Activated CD4-positive, alpha-beta T cell treated with anti-CD3 and anti-CD28 coated beads, Interleukin-2, amount 50 U/mL, for 1 hour (primary cell): ENCODE results near the gene NPC1.
"Not testable (repeated sequence)": the region's sequence is repeated elsewhere in the genome, so short reads cannot be mapped to it uniquely, and the experiment has no call there.

Source experiments
- DNase-seq: peaks from one replicate; pipeline ENCODE4 v3.0.0-alpha.2; 2020

Gene NPC1

DNA sequence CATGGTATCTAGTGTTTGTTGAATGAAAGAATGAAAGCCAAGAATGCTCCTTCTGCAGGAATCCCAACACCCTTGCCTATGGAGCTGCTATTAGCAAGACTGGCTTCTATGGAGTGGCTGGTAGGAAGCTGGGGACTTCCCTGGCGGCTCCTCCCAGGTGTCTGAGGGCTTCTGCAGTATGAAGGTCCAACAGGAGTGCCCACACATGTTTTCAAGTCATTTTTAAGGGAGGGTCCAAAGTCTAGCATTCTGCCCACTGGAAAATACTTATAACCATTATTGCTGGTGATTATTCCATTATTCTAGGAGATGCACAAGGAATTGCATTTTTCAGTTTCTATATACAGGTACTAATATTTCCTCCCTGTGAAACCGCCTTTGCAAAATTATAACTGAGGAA, 21.9 kb upstream of the NPC1 start:
- no peak for DNase-seq

DNA sequence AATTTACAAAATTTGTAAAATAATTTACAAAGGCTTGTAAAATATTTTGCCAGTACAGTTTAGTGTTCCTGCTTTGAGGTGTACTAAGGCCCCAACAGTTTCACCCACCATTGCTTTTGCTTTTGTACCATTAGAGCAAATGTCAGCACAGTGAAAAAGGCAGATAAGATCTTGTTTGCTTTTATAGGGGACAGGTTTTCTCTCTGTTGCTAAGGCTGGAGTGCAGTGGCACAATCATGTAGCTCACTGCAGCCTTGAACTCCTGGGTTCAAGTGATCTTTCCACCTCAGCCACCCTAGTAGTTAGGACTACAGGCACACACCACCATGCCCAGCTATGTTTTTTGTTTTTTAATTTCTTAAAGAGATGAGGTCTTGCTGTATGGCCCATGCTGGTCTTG, 19.6 kb upstream of the NPC1 start:
- no peak for DNase-seq

DNA sequence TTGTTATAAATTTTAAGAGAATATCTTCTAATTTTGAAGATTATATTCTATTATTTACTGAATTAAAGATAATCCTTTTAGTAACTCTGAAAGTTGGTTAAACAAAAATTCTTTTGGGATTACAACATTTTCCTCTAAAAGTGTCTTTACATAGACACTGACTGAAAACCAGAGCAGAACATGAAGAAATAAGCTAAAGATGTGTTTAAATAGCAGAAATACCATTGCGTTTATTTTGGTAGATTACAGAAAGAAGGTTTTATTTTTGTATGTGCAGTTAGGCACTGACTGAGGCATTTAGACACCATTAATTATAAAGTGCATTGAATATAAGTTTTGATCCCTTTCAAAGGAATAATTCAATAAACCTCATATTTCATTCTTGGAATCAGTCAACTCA, 13.5 kb upstream of the NPC1 start:
- DNase-seq: no peak

DNA sequence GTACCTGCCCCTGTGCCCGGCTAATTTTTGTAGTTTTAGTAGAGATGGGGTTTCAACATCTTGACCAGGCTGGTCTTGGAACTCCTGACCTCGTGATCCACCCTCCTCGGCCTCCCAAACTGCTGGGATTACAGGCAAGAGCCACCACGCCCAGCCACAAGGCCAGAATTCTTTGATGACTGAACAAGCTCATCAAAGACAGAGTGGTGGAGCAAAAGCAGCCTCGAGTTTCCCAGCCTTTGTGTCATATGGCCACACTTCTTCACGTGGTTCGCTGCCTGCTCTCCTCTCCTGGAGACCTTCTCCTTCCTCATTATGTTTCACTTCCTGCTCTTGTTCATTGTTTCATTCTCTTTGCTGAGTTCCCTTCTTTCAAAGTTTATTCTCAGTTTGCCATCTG, 9.9 kb upstream of the NPC1 start:
- DNase-seq: no peak

DNA sequence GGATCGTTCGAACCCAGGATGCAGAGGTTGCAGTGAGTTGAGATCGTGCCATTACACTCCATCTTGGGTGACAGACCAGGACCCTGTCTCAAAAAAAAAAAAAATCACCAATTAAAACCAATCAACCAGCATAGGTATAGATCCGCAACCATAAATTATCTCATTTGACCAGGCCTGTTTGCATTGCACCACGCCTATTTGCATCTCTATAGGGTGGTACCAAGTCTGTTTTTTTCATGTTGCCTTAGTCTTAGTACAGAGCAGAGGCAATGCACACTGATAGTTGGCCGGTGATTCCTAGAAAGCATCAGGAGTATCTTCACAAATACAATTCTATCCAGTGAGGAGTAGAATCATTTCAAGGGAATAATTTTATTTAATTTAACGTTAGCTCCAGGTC, 9.3 kb upstream of the NPC1 start:
- no peak for DNase-seq

DNA sequence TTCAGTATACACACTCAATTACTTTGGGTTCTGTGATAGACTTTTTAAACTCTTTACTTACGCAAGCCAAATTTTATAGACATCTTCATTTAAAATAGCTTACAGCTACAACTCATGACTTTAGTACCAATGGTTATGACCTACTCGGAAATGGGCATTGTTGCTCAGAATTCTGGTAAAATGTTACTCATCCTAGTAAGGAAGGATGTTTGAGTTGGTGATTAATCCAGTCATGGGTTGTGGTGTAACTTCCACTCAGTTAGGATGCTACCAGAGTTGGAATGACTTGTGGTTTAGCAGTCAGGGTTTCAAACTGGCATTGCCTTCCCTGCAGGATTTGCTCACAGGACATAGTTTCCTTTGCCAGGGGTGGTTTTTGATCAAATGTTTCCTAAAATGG, 7.4 kb upstream of the NPC1 start:
- no peak for DNase-seq

DNA sequence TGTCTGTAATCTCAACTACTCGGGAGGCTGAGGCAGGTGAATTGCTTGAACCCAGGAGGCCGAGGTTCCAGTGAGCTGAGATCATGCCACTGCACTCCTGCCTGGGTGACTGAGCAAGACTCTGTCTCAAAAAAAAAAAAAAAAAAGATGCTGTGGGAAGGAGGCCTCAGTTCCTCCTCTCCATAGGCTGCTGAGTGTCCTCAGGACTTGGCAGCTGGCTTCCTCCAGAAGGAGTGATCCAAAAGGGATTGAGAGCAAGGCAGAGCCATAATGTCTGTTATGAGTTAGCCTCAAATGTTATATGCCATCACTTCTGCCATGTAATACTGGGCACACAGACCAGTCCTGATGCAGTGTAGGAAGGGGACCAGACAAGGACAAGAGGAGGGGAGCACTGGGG, 6.6 kb upstream of the NPC1 start:
- no peak for DNase-seq

DNA sequence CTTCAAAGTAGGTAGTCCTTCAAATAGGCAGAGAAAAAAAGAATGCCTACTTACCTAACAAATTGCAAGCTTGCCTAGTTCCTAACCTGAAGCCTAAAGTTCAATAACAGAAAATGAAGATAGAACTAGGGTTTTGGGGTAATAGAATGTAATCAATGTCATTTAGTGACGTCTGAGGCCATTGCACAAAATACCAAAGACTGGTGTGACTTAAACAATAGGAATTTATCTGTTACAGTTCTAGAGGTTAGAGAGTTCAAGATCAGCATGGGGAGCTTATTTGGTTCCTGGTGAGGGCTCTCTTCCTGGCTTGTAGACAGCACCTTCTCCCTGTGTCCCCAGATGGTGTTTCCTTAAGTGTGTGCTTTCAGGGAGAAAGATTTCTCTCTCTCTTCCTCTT, 4.7 kb upstream of the NPC1 start:
- no peak for DNase-seq

DNA sequence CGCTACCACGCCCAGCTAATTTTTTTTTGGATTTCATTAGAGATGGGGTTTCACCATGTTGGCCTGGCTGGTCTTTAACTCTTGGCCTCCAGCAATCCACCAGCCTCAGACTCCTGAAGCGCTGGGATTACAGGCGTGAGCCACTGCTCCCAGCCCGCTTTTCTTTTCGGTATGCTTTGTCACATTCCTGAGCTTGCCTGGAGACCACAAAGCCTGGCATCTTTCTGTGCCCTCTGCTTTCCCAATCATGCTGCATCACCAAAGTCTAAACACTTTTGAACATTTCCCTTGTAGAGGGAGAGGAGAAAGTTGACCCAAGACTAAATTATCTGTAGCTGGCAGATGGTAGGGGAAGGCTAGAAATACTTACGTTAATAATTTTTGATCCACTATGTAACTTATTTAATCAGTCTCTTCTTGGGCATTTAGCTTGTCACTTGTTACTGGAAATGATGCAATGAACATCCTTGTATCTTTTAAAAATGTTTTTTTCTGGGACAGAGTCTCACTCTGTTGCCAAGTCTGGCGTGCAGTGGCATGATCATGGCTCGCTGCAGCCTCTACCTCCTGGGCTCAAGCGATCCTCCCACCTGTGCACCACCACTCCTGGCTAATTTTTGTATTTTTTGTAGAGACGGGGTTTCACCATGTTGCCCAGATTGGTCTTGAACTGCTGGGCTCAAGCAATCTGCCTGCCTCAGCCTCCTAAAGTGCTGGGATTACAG, 2.7 kb upstream of the NPC1 start:
- no peak for DNase-seq

DNA sequence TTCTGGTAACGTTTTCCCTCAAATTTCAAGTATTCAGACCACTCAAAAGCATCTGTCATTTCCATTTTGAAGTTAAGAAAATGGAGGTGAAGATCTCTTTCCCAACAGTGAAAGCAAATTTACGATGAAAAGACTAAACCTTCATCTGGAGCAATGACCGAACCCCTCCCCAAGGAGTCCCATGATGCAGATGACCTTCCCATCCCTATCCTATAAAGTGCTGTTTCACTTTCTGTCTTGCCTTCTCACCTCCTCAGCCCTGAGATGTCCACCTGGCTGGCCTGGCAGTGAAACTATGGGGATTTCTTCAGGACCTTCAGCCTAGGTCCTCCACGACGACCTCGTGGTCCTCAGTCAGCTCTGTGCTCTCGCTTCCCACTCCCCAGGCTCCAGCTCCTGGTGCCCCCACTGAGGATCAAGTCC, 925 bp upstream of the NPC1 start:
- DNase-seq: no peak

DNA sequence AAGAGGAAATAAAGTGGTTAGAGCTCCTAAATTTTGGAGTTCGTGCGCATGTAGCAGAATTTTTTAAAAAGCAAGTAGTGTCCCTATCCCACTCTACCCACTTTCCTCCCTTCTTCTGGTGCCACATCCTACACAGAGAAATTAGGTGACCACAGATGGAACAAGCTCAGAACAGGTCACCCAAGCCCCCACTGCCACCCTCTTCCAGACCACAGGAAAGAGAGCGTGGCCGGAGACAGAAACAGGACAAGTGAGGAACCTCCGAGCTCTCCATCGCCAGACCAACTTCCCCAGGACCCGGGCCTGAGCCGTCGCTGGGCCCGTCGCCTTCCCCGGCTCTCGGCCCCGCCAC, 433 bp downstream of the NPC1 start:
- no peak for DNase-seq

DNA sequence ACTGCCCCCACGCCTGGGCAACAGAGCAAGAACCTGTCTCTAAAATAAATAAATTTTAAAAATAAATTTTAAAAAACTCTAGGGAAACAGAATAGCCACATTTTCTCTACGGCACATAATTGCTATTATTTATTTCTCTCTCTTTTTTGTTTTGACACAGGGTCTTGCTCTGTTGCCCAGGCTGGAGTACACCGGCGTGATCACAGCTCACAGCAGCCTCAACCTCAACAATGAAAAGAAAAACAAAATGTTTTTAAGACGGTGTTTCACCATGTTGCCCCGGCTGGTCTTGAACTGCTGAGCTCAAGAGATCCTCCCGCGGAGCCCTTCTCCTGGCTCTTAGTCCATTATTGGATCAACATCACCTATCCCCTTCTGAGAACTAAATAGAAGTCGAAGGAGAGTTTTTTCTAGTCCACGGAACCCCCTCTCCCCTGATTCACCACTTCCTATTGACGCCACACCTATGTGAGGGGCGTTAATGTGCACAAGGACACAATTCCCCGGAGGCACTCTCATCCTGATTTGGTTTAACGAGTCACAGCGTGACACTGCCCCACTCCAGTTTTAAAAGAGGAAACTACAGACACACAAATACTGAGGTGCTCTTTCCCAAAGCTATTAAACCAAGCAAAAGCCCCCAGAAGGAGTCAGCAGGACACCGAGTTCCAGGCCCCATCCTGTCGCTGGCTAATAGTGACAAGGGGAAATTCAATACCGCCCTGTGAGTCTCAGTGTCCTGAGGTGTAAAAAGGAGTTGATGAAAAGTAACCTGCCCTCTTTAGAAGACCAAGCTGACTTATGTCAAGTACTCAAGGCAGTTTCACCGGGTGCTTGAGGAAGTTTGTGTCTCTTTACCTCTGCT, 1.1 kb downstream of the NPC1 start:
- no peak for DNase-seq

DNA sequence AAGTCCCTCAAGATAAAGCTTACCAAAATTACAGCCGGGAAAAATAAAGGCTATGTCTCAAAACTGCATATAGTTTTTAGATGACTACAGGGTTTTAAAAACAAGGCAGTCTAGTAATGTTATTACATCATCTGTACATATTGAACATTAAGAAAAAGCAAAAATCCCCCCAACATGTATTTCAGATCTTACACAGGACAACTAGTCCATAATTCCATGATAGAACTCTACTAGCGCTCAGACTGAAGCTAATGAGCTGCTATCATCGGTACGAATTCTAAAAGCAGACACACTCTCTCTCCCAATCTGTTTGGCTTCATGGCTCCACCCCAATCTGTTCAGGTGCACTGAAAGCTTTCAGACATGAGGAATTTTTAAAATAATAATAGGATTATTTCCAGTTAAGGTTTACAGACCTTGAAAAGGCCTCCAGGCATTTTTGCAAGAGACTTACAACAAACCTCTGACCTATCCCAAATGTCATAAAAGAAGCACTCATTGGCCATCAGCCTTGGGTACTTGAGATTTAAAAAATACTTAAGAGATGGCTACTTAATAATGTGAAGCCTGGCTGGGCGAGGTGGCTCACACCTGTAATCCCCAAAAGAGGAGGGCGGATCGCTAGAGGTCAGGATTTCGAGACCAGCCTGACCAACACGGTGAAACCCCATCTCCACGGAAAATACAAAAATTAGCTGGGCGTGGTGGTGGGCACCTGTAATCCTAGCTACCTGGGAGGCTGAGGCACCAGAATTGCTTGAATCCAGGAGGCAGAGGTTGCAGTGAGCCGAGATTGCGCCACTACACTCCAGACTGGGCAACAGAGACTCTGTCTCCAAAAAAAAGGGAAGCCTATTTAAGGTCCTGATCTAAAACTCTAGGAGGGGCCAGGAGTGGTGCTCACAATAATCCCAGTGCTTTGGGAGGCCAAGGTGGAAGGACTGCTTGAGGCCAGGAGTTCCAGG, 2.0 kb downstream of the NPC1 start:
- DNase-seq: no peak

DNA sequence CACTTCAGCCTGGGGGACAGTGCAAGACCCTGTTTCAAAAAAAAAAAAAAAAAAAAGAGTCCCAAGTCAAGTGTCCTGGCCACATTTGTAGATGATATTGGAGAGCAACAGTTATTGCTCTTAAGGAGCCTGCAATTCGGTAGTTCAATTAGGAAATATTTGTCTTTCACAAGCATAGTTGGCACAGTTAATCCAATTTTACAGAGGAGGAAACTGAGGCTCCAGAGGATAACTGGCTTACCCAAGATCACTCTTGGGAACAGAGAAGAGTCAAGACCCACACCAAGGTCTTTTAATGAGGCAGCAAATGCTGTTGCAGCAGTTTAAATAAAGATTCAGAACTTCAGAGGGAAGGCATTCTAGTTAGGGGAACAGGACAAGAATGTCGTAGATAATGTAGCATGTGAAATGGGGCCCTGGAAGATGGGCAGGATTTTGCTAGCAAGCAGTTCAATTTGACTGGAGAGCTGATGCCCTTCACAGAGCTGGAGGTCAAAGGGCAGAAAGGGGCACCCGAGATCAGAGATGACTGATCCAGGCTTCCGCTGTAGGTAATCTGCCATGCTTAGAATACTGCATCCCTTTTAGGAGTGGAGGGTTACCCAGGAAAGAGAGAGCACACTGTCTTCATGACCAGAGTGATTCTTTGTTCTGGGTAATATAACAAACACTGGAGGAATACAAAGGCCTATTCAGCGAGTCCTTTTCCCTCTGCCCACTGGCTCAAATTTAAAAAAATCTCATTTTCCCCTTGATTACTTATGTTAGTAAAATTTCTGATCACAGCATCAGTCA, 3.0 kb downstream of the NPC1 start:
- DNase-seq: no peak

DNA sequence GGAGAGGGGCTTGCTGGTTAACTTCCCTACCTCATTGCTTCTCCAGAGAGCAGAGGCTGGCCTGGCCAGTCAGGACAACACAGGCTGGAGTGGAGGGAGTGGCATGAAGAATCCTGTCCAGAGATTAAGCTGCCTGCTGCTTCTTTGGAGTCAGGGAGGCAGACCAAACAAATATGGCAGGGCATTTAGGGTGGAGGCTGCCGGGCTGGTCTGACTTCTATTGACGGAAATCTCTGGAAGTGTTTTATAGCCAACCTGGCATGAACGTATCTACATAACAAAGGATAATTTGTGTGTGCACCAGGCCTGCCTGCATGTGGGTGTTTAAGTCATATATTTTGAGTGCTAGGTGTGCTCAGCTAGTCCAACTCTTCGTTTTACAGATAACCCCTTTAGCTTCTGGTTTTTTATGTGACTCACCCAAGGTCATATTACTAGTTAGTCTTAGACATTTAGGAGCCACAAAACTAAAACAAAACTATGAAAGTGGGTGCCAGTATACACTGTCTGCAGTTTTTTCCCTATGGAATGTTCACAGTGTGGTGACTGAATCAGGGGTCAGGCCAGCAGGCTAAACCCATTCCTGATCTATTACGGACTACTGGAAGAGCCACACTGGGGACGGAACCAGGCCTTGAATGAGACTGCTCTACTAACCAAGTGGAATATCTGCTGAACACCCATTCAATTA, 5.5 kb downstream of the NPC1 start:
- no peak for DNase-seq

DNA sequence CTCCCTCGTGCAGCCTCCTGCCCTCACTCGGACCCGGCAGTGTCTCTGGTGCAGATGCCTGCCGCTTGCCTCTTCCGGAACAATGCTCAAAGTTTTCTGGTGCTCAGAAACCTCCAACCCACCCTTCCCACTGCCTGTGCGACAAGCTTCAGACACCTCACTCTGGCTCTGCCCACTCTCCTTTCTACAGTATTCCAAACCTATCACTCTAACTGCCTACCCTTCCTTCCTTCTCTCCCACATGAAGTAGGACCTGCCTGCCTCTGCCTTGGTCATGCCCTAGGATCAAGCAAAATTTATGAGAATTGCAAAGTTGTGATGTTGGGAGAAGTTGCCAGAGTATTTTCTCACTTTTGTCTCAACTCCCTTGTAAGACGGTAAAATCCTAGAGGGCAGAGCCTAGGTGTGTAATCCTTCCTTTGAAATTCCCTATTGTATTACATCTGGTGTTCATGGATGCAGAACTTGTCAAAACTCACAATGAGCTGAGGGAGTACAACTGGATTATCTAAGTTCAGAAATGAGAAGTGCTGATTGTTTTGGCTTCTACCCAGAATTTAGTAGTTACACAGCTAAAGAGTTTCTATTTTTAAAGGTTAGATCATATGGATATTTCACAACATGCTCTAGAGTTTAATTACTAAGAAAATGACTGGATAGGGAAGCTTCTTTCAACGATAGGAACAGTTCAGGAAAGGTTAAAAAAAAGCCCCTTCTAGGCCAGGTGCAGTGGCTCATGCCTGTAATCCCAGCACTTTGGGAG, 7.2 kb downstream of the NPC1 start:
- DNase-seq: no peak

DNA sequence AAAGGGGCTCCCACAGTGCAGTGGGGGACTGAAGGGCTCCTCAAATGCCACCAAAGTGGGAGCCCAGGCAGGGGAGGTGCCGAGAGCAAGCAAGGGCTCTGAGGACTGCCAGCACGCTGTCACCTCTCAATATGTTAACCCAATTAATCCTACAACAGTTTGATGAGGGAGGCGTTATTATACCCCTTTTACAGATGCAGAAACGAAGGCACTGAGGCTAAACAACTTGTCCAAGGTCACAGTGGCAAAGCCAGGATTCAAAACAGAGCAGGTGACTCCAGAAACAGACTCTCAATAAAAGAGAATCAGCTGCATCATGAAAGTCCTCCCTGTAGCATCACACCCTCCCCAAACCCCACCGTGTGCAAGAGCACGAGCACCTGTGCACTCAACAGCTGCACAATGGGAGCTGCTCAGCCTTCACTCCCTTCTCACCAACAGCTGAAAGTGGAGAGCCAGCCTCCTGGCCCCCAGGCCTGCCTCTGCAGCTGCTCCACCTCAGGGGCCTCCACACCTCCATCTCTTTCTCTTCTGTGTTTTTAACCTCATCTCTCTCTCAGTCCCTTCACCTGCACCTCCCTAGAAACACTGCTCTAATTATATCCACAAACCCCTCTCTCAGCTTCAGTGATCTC, 8.1 kb downstream of the NPC1 start:
- DNase-seq: no peak

DNA sequence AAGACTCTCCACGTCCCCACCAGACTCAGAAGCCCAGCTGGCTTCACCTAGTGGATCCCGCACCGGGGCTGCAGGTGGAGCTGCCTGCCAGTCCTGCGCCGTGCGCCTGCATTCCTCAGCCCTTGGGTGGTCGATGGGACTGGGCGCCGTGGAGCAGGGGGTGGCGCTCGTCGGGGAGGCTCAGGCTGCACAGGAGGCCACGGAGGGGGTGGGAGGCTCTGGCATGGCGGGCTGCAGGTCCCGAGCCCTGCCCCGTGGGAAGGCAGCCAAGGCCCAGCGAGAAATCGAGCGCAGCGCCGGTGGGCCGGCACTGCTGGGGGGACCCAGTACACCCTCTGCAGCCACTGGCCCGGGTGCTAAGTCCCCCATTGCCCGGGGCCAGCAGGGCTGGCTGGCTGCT, 8.8 kb downstream of the NPC1 start:
- DNase-seq: not testable (repeated sequence)

DNA sequence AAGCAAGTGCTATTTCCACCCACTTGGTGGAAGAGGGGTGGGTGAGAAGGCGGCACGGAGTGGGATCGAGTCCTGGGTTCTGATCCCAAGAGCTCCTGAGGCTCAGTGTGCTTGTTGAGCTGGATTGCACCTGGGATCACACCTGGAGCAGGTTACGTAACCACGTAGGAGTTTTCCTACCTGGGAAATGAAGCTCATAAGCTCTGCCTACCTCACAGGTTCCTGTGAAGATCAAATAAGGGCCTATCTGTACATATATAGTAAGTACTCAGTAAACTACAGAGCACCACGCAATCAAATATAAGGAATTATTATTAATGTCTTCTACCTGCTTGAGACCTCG, 11.0 kb downstream of the NPC1 start:
- DNase-seq: no peak

DNA sequence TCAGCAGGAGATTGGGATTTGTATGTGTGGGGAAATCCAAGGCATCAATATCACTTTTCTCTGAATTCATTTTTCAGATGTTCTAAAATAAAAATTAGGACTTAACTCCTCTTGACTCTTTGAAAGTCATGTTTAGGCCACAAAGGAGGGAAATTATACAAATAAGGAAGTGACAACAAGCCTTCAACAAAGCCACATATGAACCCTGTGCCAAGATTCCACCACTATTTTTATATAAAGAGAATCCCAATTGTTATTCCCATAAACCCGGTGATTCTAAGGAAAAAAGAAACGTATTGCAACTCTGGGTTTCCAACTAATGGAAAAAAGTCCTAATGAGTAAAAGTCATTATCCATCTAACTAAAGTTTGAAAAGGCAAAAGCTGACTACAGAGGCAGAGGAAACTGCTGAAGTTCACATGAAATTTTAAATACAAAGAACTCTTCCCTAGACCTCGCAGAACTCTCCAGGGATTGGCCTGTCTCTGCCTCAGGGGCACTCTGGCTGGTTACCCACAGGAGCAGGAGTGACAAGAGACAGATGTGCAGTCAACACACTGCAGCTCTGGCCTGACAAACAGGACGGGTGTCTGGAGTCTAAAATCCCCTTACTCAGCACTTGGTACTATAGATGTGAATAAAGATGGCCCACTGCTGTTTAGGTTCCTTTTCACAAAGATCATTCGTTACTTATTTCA, 11.5 kb downstream of the NPC1 start:
- DNase-seq: no peak
